Measurements from ENCODE around the gene CPTP.

GRCh38 chr1:1332031-1332755 lies 7.6 kb downstream of the CPTP start:
- TF ChIP-seq CTCF (conservative IDR thresholded peaks at IDR 0.05 in 1 of 2, IDR thresholded peaks at IDR 0.05 in 1 of 2; ENCODE audit: extremely low read depth in 1 of 2, insufficient read depth in 1 of 2, low read depth in 1 of 2, low read length in 2 of 2) (no peak), EZH2 (IDR thresholded peaks at IDR 0.05; ENCODE audit: borderline replicate concordance, low read length) (no peak)

Data from mammary epithelial cell (primary cell).